Loucy (cell line): ENCODE data around the gene DOCK3.

Experiments
- CTCF ChIP-seq: fragments of 200-600 bp; sonication (generic); conservative IDR thresholded peaks from 2 replicates; pipeline ENCODE4 v1.5.1; 2014; ENCODE audit warnings: mild to moderate bottlenecking, antibody characterized with exemption, low read length
- EZH2phosphoT487 ChIP-seq: fragments of 200-600 bp; IDR thresholded peaks from 2 replicates; pipeline ENCODE4 v1.6.1; 2018; ENCODE audit warnings: antibody characterized with exemption, mild to moderate bottlenecking, moderate library complexity, borderline replicate concordance

GRCh38 chr3:51141573-51141972 lies 466.8 kb downstream of the DOCK3 start:
- TF ChIP-seq CTCF (peak; percentile 28; the same call in 1 of the 2 replicates), EZH2phosphoT487 (no peak)
